IMR-90 (cell line): ENCODE measurements around the gene CCDC146.

Experiments used
- BHLHE40 ChIP-seq: fragments of 150-350 bp; IDR thresholded peaks from 2 replicates; pipeline ENCODE4 v1.6.1; 2016; ENCODE audit warnings: mild to moderate bottlenecking, low read depth, low read length
- CEBPB ChIP-seq: IDR thresholded peaks from 2 replicates; pipeline ENCODE4 v1.6.1; 2012; ENCODE audit warnings: low read depth, low read length, improper control_type of control experiment
- MAFK ChIP-seq: IDR thresholded peaks from 2 replicates; pipeline ENCODE4 v1.6.1; 2012; ENCODE audit warnings: low read depth, low read length, improper control_type of control experiment
- MAZ ChIP-seq: IDR thresholded peaks from 2 replicates; pipeline ENCODE4 v1.6.1; 2012; ENCODE audit warnings: low read depth, mild to moderate bottlenecking, low read length, improper control_type of control experiment, moderate library complexity, borderline replicate concordance
- POLR2A ChIP-seq: IDR thresholded peaks from 2 replicates; pipeline ENCODE4 v1.6.1; 2012; ENCODE audit warnings: mild to moderate bottlenecking, low read depth, low read length
- RFX5 ChIP-seq: IDR thresholded peaks from 2 replicates; pipeline ENCODE4 v1.8.0; 2012; ENCODE audit warnings: low read depth, mild to moderate bottlenecking, low read length, moderate library complexity
- TF ChIP-seq, protein P1 (sequence below): fragments of 150-350 bp; IDR thresholded peaks from 2 replicates; pipeline ENCODE4 v1.6.1; 2017; ENCODE audit warnings: mild to moderate bottlenecking, antibody characterized with exemption, low read length, low read depth
- TF ChIP-seq, protein P2 (sequence below): conservative IDR thresholded peaks from 2 replicates; pipeline ENCODE4 v1.5.1; 2012; ENCODE audit warnings: mild to moderate bottlenecking, low read depth, low read length, improper control_type of control experiment

DNA sequence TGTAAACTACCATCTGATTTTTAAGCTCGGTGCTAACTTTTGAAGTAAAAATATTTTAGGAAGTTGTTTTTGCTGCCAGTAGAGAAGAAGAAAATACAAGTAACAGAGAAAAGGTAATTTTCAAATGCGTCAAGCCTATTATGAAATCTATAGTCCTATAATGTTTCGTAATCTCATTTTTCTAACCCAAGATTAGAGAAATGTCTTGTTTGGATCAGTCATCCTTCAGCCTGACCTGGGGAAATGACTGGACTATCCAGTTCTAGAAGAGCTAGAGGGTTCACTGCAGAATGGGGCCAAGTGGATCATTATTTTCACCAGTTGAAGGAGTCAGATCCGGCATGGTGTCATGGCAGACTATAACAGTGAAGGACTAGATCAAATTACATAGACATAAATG, 139.9 kb downstream of the CCDC146 start:
- no peak for TF ChIP-seq MAZ
- TF ChIP-seq, protein P1, sequence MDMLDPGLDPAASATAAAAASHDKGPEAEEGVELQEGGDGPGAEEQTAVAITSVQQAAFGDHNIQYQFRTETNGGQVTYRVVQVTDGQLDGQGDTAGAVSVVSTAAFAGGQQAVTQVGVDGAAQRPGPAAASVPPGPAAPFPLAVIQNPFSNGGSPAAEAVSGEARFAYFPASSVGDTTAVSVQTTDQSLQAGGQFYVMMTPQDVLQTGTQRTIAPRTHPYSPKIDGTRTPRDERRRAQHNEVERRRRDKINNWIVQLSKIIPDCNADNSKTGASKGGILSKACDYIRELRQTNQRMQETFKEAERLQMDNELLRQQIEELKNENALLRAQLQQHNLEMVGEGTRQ, result no peak
- TF ChIP-seq, protein P2, sequence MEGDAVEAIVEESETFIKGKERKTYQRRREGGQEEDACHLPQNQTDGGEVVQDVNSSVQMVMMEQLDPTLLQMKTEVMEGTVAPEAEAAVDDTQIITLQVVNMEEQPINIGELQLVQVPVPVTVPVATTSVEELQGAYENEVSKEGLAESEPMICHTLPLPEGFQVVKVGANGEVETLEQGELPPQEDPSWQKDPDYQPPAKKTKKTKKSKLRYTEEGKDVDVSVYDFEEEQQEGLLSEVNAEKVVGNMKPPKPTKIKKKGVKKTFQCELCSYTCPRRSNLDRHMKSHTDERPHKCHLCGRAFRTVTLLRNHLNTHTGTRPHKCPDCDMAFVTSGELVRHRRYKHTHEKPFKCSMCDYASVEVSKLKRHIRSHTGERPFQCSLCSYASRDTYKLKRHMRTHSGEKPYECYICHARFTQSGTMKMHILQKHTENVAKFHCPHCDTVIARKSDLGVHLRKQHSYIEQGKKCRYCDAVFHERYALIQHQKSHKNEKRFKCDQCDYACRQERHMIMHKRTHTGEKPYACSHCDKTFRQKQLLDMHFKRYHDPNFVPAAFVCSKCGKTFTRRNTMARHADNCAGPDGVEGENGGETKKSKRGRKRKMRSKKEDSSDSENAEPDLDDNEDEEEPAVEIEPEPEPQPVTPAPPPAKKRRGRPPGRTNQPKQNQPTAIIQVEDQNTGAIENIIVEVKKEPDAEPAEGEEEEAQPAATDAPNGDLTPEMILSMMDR, result no peak
- no peak for TF ChIP-seq MAFK
- TF ChIP-seq POLR2A, result no peak
- no peak for TF ChIP-seq RFX5
- TF ChIP-seq BHLHE40, result no peak
- TF ChIP-seq CEBPB, result peak; percentile 38; the same call in 1 of the 2 replicates
